HCT116 (cell line): ENCODE data around the gene NOTUM. TPM values are rescaled to one million over a fixed set of nuclear protein-coding genes. Genes with fewer than 3 reads are reported as not detected.
A peak's percentile ranks its signal among the peaks of the same experiment; 100 is the strongest.

Experiments used
- ATAC-seq: fragments of 200-7000 bp; cut with Tn5 transposase; 2 replicates; pipeline ENCODE4 v1.9.1; 2020; ENCODE audit warnings: mild to moderate bottlenecking, moderate library complexity
- BruUV-seq: library from RNA; stranded (reverse); fragments of 400-500 nt; replicated peaks from 2 replicates; lab custom pipeline; 2021; lab: Mats Ljungman, UMichigan
- CTCF ChIA-PET: fragments of 300-600 bp; sonication (Branson Sonifier 250); formaldehyde crosslinking; loops from one replicate; lab custom pipeline; 2021; ENCODE audit warnings: antibody characterized with exemption; lab: Charles Lee
- POLR2A ChIA-PET: fragments of 300-600, 350-600 bp; sonication (Branson Sonifier 250); formaldehyde crosslinking; loops from one replicate; lab custom pipeline; 2021; ENCODE audit warnings: antibody characterized with exemption; lab: Charles Lee
- RAD21 ChIA-PET, 2 experiments: fragments of 300-600 bp; sonication (Branson Sonifier 250); formaldehyde crosslinking; loops; one replicate each; lab custom pipeline; 2023; ENCODE audit warnings: low total read pairs in 2 of 2; ENCODE audit not compliant: uncharacterized antibody in 2 of 2, unreplicated experiment in 2 of 2, low non-redundant PET in 1 of 2; lab: Charles Lee
- DNase-seq: peaks from one replicate; pipeline ENCODE4 v3.0.0-alpha.2; 2010; ENCODE audit warnings: low read depth, low spot score
- H2AFZ ChIP-seq: fragments of 200-600 bp; shearing (Covaris generic), sonication (generic); 2 replicates; pipeline ENCODE4 v1.6.1; 2017; ENCODE audit warnings: low read depth, mixed run types, mixed read lengths, antibody characterized with exemption, low read length; ENCODE audit not compliant: poor library complexity, severe bottlenecking
- H3K27ac ChIP-seq: 2 replicates; pipeline ENCODE4 v1.5.1; 2012; ENCODE audit warnings: low read depth, low read length
- H3K27me3 ChIP-seq: fragments of 200-600 bp; sonication (generic); 2 replicates; pipeline ENCODE4 v1.6.1; 2016; ENCODE audit warnings: mixed run types, low read length, mixed read lengths; ENCODE audit not compliant: insufficient read depth
- H3K36me3 ChIP-seq, 2 experiments: fragments of 200-500 bp in 1 of 2; fragments of 200-600 bp in 1 of 2; sonication (Bioruptor generic) in 1 of 2; sonication (generic) in 1 of 2; 2 replicates each; pipeline versions ENCODE4 v1.5.1 to v1.6.1; 2014 to 2016; ENCODE audit warnings: low read length in 2 of 2, inconsistent platforms in 1 of 2, mixed read lengths in 1 of 2, mixed run types in 1 of 2; ENCODE audit not compliant: insufficient read depth in 2 of 2, control insufficient read depth in 1 of 2
- H3K4me1 ChIP-seq, 2 experiments: fragments of 200-600 bp in 1 of 2; sonication (generic) in 1 of 2; 2 replicates each; pipeline versions ENCODE4 v1.5.1 to v1.6.1; 2012 to 2017; ENCODE audit warnings: low read length in 2 of 2, inconsistent platforms in 1 of 2, mild to moderate bottlenecking in 1 of 2, mixed read lengths in 1 of 2, mixed run types in 1 of 2, moderate library complexity in 1 of 2; ENCODE audit not compliant: insufficient read depth in 2 of 2, control insufficient read depth in 1 of 2
- H3K4me2 ChIP-seq: fragments of 200-600 bp; sonication (generic); 2 replicates; pipeline ENCODE4 v1.6.1; 2017; ENCODE audit warnings: mixed run types, low read length, mixed read lengths
- H3K4me3 ChIP-seq, 2 experiments: fragments of 200-600 bp in 1 of 2; sonication (generic) in 1 of 2; replicated peaks in 1 of 2; 2 replicates each; pipeline ENCODE4 v1.5.1; 2011 to 2016; ENCODE audit warnings: low read length in 2 of 2, control low read depth in 1 of 2, low read depth in 1 of 2, mild to moderate bottlenecking in 1 of 2, mixed read lengths in 1 of 2, mixed run types in 1 of 2
- H3K79me2 ChIP-seq: fragments of 200-600 bp; sonication (generic); 2 replicates; pipeline ENCODE4 v1.6.1; 2017; ENCODE audit warnings: mild to moderate bottlenecking, mixed run types, low read length, moderate library complexity, mixed read lengths; ENCODE audit not compliant: insufficient read depth
- H3K9ac ChIP-seq: fragments of 200-600 bp; sonication (generic); 2 replicates; pipeline ENCODE4 v1.6.1; 2016; ENCODE audit warnings: low read length, mixed read lengths
- H3K9me2 ChIP-seq: fragments of 200-600 bp; sonication (generic), shearing (Covaris generic); 2 replicates; pipeline ENCODE4 v1.6.1; 2017; ENCODE audit warnings: mixed run types, mild to moderate bottlenecking, moderate library complexity; ENCODE audit not compliant: insufficient read depth
- H3K9me3 ChIP-seq, 2 experiments: fragments of 200-500 bp in 1 of 2; fragments of 200-600 bp in 1 of 2; sonication (Bioruptor generic) in 1 of 2; sonication (generic) in 1 of 2; 2 replicates each; pipeline ENCODE4 v1.6.1; 2014 to 2017; ENCODE audit warnings: low read length in 2 of 2, mixed read lengths in 2 of 2, inconsistent platforms in 1 of 2, low read depth in 1 of 2, mild to moderate bottlenecking in 1 of 2, mixed run types in 1 of 2, moderate library complexity in 1 of 2; ENCODE audit not compliant: control insufficient read depth in 1 of 2, insufficient read depth in 1 of 2
- H4K20me1 ChIP-seq: fragments of 200-600 bp; sonication (generic), shearing (Covaris generic); 2 replicates; pipeline ENCODE4 v1.6.1; 2017; ENCODE audit warnings: mixed run types, mild to moderate bottlenecking, moderate library complexity; ENCODE audit not compliant: insufficient read depth
- CBX3 ChIP-seq: IDR thresholded peaks from 2 replicates; pipeline ENCODE4 v1.6.1; 2012; ENCODE audit warnings: low read depth
- ZNF274 ChIP-seq: fragments of 200-500 bp; sonication (Bioruptor generic); IDR thresholded peaks from 2 replicates; pipeline ENCODE4 v1.6.1; 2014; ENCODE audit warnings: mild to moderate bottlenecking, low read depth, low read length, inconsistent platforms
- intact Hi-C: fragments of 100-400 bp; cut with micrococcal nuclease; formaldehyde crosslinking; loops from 2 replicates; pipeline ENCODE4 v1.10.0; 2022
- total RNA-seq: library from RNA; stranded (reverse); gene quantifications from one replicate; pipeline ENCODE4 v1.2.1, GENCODE V29; 2021; ENCODE audit not compliant: unreplicated experiment
- TF ChIP-seq, protein P1 (sequence below): IDR thresholded peaks from 2 replicates; pipeline ENCODE4 v1.6.1; 2012; ENCODE audit warnings: low read depth

NOTUM gene
- total RNA-seq, 1 experiment from 2014 or later = 12.5 TPM

DNA sequence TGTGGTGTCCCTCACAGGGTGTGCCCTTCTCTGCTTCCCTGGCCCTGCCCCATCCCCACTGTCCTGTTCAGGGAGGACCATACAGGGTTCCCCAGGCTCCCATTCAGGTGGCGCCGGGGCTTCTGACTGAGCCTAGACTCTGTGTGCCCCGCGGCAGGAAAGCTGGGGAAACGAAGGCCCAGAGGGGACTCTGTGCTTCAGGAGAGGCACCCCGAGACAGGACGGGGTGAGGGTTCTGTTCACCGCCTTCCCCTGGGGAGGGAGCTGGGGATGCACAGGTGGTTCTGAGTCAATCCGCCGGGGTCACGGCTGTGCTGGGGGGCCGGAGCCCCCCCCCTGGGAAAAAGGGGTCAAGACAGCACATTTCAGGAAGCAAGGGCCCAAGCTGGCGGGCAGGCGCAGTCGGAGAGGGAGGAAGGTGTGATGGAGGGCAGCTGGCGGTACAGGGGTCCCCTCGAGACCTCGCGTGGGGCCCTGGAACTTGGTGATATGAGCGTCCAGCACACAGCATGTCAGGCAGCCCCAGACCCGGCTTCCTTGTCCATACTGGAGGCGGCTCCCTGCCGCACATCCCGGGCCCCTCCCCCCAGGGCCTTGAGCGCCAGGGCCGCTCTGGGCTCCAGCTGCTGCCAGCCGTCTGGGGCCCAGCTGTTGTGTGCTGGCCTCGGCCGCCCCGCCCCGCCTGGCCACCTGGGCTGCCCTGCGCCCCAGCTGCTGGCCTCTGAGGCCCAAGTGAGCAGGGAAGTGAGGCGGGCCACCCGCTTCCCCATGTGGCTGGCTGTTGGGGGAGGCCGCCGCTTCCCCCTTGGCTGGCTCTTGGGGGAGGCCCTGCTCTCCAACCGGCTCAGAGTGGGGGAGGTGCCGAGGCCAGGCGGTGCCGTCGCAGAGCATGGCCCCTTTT lies 5.6 kb upstream of the NOTUM start:
- no peaks in the 10 kb centered on the region for H3K9me3 ChIP-seq
- H2AFZ ChIP-seq = no peak overlapping the region
- TF ChIP-seq CBX3 (no peak), ZNF274 (no peak)
- TF ChIP-seq, protein P1, sequence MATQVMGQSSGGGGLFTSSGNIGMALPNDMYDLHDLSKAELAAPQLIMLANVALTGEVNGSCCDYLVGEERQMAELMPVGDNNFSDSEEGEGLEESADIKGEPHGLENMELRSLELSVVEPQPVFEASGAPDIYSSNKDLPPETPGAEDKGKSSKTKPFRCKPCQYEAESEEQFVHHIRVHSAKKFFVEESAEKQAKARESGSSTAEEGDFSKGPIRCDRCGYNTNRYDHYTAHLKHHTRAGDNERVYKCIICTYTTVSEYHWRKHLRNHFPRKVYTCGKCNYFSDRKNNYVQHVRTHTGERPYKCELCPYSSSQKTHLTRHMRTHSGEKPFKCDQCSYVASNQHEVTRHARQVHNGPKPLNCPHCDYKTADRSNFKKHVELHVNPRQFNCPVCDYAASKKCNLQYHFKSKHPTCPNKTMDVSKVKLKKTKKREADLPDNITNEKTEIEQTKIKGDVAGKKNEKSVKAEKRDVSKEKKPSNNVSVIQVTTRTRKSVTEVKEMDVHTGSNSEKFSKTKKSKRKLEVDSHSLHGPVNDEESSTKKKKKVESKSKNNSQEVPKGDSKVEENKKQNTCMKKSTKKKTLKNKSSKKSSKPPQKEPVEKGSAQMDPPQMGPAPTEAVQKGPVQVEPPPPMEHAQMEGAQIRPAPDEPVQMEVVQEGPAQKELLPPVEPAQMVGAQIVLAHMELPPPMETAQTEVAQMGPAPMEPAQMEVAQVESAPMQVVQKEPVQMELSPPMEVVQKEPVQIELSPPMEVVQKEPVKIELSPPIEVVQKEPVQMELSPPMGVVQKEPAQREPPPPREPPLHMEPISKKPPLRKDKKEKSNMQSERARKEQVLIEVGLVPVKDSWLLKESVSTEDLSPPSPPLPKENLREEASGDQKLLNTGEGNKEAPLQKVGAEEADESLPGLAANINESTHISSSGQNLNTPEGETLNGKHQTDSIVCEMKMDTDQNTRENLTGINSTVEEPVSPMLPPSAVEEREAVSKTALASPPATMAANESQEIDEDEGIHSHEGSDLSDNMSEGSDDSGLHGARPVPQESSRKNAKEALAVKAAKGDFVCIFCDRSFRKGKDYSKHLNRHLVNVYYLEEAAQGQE = no peak
- RAD21 ChIA-PET = interaction anchor here (0.5 to 1.0 kb wide), 2 partner anchors 55 to 56 kb away, joined by 3 to 6 read pairs; partner anchors contain the start of genes CENPX (in 1 of the 2) and LRRC45 (in 1 of the 2)
- POLR2A ChIA-PET = interaction anchor here (0.6 to 2.0 kb wide), 4 partner anchors 10 to 36 kb away, joined by 3 to 10 read pairs (median 4); no protein-coding TSS in a partner anchor
- H3K36me3 ChIP-seq = no peaks in the 10 kb centered on the region
- BruUV-seq = no TSS peak
- H3K79me2 ChIP-seq = no peaks in the 10 kb centered on the region
- H3K9me2 ChIP-seq = no peaks in the 10 kb centered on the region
- intact Hi-C loops = no loop called here
- H4K20me1 ChIP-seq = no peaks in the 10 kb centered on the region
- no peak overlapping the region for H3K9ac ChIP-seq
- peak overlapping the region; percentile 76; the same call in 1 of the 2 replicates for H3K4me2 ChIP-seq
- H3K4me1 ChIP-seq = peaks cover 18 to 30% of the 10 kb centered on the region in 2 experiments
- no peak overlapping the region for H3K4me3 ChIP-seq
- DNase-seq (no peak), ATAC-seq (no peak)
- CTCF ChIA-PET = interaction anchor here (1.0 to 1.4 kb wide), 4 partner anchors 53 to 71 kb away, joined by 3 to 4 read pairs (median 4); partner anchors contain the start of genes CENPX, DCXR and LRRC45
- no peaks in the 10 kb centered on the region for H3K27me3 ChIP-seq
- no peak overlapping the region; the same call in 1 of the 2 replicates for H3K27ac ChIP-seq
